HG03039 (cell line): ENCODE measurements around the gene CD200.
"Not testable (repeated sequence)": the region's sequence is repeated elsewhere in the genome, so short reads cannot be mapped to it uniquely, and the experiment has no call there.

Experiments
- ATAC-seq: cut with Tn5 transposase; IDR thresholded peaks from one replicate; pipeline ENCODE4 v1.9.1; 2021; ENCODE audit warnings: mild to moderate bottlenecking, moderate library complexity; ENCODE audit not compliant: unreplicated experiment

CD200 gene

DNA sequence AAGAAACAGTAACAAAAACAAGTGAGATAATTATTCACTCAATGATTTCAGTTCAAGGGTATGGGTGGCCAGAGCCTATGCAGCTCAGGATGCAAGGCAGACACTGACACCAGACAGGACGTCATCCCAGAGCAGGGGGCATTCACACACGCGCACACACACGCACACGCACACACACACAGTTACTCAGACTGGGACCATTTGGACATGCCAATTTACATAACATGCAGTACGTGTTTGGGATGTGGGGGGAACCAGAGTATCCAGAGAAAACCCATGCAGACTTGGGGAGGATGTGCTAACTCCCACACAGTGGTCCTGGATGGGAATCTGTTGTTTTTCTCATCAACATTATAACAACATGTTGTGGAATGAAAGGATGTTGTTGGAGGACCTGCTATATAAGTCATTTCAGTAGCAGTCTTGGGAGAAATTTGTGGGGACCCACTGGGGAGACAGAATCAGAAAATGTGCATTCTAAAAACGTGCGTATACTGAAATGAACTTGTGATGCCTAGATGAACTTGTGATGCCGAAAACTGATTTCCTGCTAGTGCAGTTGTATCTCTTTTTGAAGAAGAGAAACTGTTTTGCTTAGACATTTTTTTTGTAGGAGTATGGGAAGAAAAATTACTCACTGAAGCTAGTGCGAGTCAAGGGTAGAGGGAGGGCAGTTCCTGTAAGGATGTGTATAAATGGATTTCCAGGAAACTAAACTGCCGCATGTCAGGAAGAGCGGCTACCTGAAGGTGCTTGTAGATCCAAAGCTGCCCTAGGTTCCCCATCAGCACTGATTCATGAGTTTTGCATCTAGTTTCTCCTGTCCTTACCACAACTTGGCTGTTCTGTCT lies 25.2 kb downstream of the CD200 start:
- ATAC-seq: no peak

DNA sequence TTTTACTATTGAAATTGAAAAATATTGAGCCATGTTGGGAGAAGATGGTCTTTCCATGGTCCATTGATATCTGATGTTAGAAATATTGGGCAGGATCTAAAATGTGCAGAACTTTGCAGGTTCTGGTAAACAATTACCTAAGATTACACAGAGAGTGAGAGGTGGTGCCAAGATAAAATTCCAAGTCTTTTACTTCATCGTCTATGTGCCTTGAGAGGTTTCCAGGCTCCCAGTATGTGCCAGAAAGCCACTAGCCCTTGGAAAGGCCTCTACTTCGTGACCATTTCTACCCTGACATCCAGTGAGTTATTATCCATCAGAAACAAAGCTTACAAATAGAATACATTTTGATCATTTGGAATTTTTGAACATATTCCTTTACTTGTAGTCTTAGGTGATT lies 27.6 kb downstream of the CD200 start:
- ATAC-seq: no peak

DNA sequence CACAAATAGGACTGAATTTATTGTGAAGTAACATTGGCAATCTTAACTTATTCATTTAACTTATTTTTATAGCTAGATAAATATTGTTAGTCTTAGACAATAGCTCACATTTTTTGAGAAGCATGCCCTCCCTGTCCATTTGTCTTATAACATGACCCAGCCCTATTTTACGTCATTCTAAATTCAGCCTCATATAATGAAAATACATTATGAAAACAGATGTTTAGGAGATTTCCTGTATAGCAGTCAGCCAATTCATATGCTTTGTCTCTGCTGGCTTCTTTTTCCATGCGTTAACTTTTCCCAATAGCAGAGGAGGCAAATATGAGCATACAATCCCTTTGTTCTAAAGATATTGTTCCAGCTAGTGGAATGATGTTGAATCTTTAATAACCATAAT lies 29.3 kb downstream of the CD200 start:
- no peak for ATAC-seq

GRCh38 chr3:112364291-112364690 lies 31.3 kb downstream of the CD200 start:
- peak; percentile 49 for ATAC-seq

DNA sequence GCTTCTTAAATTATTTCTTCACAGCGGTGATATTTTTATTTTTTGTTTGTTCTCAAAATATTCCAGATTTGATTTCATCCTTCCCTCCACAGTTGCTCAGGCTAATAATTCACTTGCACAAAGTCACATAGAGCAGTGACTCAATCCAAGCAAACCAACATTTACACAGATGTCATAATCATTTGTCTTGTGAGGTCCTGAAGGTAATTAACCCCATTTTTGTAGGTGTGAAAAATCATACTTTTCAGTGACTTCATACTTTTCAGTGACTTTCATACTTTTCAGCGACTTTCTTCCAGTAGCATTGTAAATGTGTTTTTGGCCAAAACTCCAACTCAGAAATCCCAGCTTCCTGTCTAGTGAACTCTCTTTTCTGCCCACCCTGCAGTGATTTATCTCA lies 32.1 kb downstream of the CD200 start:
- ATAC-seq: no peak

GRCh38 chr3:112365636-112366035 lies 32.7 kb downstream of the CD200 start:
- no peak for ATAC-seq

GRCh38 chr3:112366522-112366921 lies 33.6 kb downstream of the CD200 start:
- no peak for ATAC-seq

- ATAC-seq: no peak
These were observed 38.6 kb downstream of the CD200 start for GRCh38 chr3:112371569-112371968.

GRCh38 chr3:112372396-112372795 lies 39.4 kb downstream of the CD200 start:
- no peak for ATAC-seq

GRCh38 chr3:112373476-112373875 lies 40.5 kb downstream of the CD200 start:
- ATAC-seq: no peak

DNA sequence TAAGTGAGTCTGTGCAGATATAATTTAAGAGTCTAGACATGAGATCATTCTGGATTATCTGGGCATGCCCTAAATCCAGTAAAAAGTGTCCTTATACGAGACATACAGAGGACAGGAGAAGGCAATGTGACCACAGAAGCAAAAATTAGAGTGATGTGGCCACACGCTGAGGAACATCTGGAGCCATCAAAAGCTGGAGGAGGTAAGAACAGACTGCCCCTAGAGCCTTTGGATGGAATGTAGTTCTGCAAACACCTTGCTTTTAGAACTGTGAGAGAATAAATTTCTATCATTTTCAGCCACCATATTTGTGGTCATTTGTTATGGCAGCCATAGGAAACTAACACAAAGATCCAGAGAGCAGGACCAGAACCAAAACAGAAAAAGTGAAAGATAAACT lies 41.0 kb downstream of the CD200 start:
- no peak for ATAC-seq

DNA sequence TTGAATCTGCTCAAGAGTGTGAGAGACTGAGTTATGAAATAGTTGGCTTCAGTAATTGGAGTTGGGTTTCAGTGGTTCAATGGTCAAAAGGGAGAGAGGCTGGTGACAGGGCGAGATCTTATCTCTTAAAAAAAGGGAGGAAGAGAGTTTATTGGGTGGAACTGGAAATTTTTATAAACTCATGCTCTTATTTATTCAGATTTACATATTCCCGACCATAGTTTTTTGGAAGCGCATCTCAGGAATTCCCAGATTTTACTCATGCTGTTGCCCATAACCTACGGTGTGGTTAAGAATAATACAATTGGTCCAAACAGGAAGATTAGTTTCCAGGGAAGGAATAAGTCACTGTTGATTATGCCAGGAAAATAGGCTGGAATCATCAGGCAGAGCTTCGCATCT lies 41.4 kb downstream of the CD200 start:
- no peak for ATAC-seq

GRCh38 chr3:112375117-112375516 lies 42.2 kb downstream of the CD200 start:
- no peak for ATAC-seq

DNA sequence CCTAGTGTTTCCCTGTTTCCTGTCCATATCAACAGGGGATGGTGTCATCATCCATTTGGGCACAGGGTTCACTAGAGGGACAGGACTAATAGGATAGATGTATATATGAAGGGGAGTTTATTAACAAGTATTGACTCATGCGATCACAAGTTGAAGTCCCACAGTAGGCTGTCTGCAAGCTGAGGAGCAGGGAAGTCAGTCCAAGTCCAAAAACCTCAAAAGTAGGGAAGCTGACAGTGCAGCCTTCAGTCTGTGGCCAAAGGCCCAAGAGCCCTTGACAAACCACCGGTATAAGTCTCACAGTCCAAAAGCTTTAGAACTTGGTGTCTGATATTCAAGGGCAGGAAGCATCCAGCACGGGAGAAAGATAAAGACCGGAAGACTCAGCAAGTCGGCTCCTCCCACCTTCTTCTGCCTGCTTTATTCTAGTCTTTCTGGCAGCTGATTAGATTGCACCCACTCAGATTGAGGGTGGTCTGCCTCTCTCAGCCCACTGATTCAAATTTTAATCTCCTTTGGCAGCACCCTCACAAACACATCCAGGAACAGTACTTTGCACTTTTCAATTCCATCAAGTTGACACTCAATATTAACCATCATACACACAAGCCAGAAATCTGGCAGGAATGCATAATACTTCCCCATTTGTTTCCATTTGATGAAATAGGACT lies 43.4 kb downstream of the CD200 start:
- ATAC-seq: no peak

- no peak for ATAC-seq
These were observed 44.0 kb downstream of the CD200 start for GRCh38 chr3:112376992-112377391.

DNA sequence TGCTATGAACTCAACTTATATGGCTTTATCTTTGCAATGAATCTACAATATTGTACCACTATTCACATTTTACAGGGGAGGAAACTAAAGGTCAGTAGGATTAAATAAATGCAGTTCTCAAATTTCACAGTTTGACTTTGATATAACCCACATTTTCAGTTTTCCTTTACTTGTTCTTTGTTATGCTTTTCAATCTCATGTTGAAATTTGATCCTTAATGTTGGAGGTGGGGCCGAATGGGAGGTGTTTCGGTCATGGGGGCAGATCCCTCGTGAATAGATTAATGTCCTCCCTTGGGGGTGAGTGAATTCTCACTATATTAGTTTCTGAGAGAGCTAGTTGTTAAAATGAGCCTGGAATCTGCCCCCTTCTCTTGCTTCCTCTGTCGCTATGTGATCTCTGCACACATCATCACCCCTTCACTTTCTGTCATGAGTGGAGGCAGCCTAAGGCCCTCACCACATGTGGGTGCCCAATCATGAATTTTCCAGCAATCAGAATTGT lies 44.7 kb downstream of the CD200 start:
- no peak for ATAC-seq

GRCh38 chr3:112378347-112378746 lies 45.4 kb downstream of the CD200 start:
- ATAC-seq: not testable (repeated sequence)

DNA sequence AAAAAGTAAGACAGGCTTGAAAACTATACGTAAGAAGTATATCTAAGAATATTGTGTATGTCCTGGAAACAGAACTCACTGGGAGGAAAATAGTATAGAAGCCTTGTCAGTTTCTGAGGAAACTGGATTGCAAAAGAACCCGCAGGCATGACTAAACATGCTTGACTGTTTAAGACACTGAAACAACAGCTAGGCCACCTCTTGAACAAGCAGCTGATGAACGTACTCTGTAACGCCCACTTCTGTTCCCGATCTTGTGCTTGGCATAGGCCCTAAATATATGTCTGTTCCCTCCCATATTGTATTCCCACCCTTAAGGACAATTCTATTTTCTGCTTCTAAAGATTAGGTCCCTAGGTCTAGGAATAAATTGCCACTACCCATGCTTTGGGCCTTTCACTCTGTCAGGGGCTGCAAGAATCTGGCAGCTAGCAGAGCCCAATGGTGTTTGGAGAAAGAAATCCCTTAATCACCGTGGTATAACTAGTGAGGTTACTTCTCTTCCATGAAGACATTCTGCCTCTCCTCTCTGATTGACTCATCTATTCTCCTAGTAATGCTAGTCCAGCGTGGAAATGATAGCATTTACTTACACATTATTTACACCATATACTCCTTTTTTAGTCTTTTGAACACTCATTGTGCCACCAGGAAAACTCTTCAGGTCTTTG lies 46.2 kb downstream of the CD200 start:
- ATAC-seq: no peak

GRCh38 chr3:112381673-112382542 lies 49.0 kb downstream of the CD200 start:
- ATAC-seq: no peak

DNA sequence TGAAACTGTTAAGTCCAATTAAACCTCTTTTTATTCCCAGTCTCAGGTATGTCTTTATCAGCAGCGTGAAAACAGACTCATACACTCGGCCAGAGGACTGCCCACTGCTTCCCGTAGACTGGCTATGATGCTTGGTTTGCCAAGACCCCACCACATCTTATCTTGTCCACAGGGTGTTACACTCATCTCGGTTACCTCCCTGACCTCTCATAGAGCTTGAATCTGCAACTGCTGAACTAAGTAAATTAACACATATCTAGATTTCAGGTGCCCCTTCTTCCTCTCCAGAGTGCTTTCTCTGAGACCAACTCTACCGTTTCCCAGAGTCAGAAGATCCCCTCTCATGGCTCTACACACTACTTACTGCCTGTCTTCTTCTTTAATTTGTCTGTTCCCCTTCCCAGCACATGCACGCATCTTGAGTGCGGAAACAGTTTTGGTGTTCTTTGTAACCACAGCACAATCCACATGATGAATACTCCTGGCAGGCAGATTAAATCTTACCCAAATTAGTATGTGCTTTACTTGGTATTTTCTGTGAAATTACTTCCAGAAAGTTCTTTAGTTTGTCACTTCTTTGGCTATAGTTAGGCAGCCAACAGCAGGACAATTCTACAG lies 49.7 kb downstream of the CD200 start:
- ATAC-seq: no peak
